MM.1S (cell line): ENCODE measurements around the gene TRAPPC11.
"Not testable (repeated sequence)": the region's sequence is repeated elsewhere in the genome, so short reads cannot be mapped to it uniquely, and the experiment has no call there.

Source experiments
- DNase-seq: peaks from one replicate; pipeline ENCODE4 v3.0.0-alpha.2; 2015
- H2AFZ ChIP-seq: fragments of 300-600 bp; sonication (generic); 2 replicates; pipeline ENCODE4 v1.6.0; 2016; ENCODE audit warnings: antibody characterized with exemption, low read length
- H3F3A ChIP-seq: fragments of 300-600 bp; sonication (generic); 2 replicates; pipeline ENCODE4 v1.6.1; 2016; ENCODE audit warnings: mild to moderate bottlenecking, antibody characterized with exemption, low read length, moderate library complexity, mixed read lengths; ENCODE audit not compliant: insufficient read depth
- H3K27ac ChIP-seq: fragments of 300-600 bp; sonication (generic); 2 replicates; pipeline ENCODE4 v1.5.1; 2016; ENCODE audit warnings: mild to moderate bottlenecking, low read length
- H3K27me3 ChIP-seq: fragments of 300-600 bp; sonication (generic); replicated peaks from 2 replicates; pipeline ENCODE4 v1.6.0; 2016; ENCODE audit warnings: low read length; ENCODE audit not compliant: insufficient read depth
- H3K36me3 ChIP-seq: fragments of 300-600 bp; sonication (generic); replicated peaks from 2 replicates; pipeline ENCODE4 v1.6.1; 2016; ENCODE audit warnings: mild to moderate bottlenecking, low read length, mixed read lengths; ENCODE audit not compliant: insufficient read depth
- H3K4me1 ChIP-seq: fragments of 300-600 bp; sonication (generic); 2 replicates; pipeline ENCODE4 v1.6.1; 2016; ENCODE audit warnings: low read length, mixed read lengths
- H3K4me2 ChIP-seq: fragments of 300-600 bp; sonication (generic); 2 replicates; pipeline ENCODE4 v1.6.0; 2016; ENCODE audit warnings: low read depth, low read length
- H3K4me3 ChIP-seq: fragments of 300-600 bp; sonication (generic); 2 replicates; pipeline ENCODE4 v1.5.1; 2016; ENCODE audit warnings: low read length, mixed read lengths
- H3K79me2 ChIP-seq: fragments of 300-600 bp; sonication (generic); 2 replicates; pipeline ENCODE4 v1.6.1; 2016; ENCODE audit warnings: mixed run types, low read length, mixed read lengths
- H3K9ac ChIP-seq: fragments of 300-600 bp; sonication (generic); 2 replicates; pipeline ENCODE4 v1.6.1; 2016; ENCODE audit warnings: low read length, mixed read lengths
- H3K9me2 ChIP-seq: fragments of 300-600 bp; sonication (generic); replicated peaks from 2 replicates; pipeline ENCODE4 v1.6.1; 2016; ENCODE audit warnings: mild to moderate bottlenecking, low read length, mixed read lengths; ENCODE audit not compliant: insufficient read depth
- H3K9me3 ChIP-seq: fragments of 300-600 bp; sonication (generic); replicated peaks from 2 replicates; pipeline ENCODE4 v1.6.1; 2016; ENCODE audit warnings: mild to moderate bottlenecking, low read length, mixed read lengths; ENCODE audit not compliant: insufficient read depth
- H4K20me1 ChIP-seq: fragments of 300-600 bp; sonication (generic); 2 replicates; pipeline ENCODE4 v1.6.1; 2016; ENCODE audit warnings: mild to moderate bottlenecking, low read length, moderate library complexity, mixed read lengths; ENCODE audit not compliant: insufficient read depth
- EZH2 ChIP-seq: fragments of 300-600 bp; sonication (generic); optimal IDR thresholded peaks from 2 replicates; pipeline ENCODE3; 2017; ENCODE audit warnings: low read depth, mild to moderate bottlenecking, antibody characterized with exemption, low read length, mixed read lengths
- EZH2phosphoT487 ChIP-seq: fragments of 300-600 bp; sonication (generic); IDR thresholded peaks from 2 replicates; pipeline ENCODE4 v1.6.1; 2018; ENCODE audit warnings: antibody characterized with exemption, low read length
- TF ChIP-seq, protein P1 (sequence below): fragments of 300-600 bp; sonication (generic); IDR thresholded peaks from 2 replicates; pipeline ENCODE4 v1.5.1; 2016; ENCODE audit warnings: antibody characterized with exemption, low read length, mixed read lengths

Gene TRAPPC11

DNA sequence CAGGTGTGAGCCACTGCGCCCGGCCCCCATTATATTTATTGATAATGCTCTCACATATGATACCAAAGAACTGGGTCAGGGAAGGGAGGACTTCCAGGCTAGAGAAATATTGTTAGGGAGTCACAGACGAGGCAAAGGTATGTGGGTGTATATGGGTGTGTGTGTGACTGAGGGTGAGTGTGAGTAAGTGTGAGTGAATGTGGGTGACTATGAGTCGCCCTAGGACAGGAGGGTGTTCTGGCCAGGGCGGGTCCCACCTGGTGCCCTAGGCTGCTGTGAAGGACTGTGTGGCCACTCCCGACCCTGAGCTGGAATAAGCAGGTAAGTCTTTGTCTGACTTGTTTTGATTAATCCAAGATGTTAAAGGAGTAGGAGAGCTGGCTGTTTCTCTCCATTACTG is 34.5 kb upstream of the TRAPPC11 start:
- Histone ChIP-seq H3K4me2 (no peak overlapping the region), H3K79me2 (no peaks in the 10 kb centered on the region), H3K36me3 (no peaks in the 10 kb centered on the region), H3K4me3 (no peak overlapping the region), H2AFZ (no peak overlapping the region), H3K27me3 (no peaks in the 10 kb centered on the region), H3K9ac (no peak overlapping the region), H3F3A (no peaks in the 10 kb centered on the region), H3K4me1 (no peaks in the 10 kb centered on the region), H3K27ac (no peak overlapping the region), H3K9me2 (no peaks in the 10 kb centered on the region), H4K20me1 (no peaks in the 10 kb centered on the region), H3K9me3 (no peaks in the 10 kb centered on the region)
- TF ChIP-seq, protein P1, sequence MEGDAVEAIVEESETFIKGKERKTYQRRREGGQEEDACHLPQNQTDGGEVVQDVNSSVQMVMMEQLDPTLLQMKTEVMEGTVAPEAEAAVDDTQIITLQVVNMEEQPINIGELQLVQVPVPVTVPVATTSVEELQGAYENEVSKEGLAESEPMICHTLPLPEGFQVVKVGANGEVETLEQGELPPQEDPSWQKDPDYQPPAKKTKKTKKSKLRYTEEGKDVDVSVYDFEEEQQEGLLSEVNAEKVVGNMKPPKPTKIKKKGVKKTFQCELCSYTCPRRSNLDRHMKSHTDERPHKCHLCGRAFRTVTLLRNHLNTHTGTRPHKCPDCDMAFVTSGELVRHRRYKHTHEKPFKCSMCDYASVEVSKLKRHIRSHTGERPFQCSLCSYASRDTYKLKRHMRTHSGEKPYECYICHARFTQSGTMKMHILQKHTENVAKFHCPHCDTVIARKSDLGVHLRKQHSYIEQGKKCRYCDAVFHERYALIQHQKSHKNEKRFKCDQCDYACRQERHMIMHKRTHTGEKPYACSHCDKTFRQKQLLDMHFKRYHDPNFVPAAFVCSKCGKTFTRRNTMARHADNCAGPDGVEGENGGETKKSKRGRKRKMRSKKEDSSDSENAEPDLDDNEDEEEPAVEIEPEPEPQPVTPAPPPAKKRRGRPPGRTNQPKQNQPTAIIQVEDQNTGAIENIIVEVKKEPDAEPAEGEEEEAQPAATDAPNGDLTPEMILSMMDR: no peak
- no peak for TF ChIP-seq EZH2phosphoT487
- TF ChIP-seq EZH2: no peak
- DNase-seq: no peak

DNA sequence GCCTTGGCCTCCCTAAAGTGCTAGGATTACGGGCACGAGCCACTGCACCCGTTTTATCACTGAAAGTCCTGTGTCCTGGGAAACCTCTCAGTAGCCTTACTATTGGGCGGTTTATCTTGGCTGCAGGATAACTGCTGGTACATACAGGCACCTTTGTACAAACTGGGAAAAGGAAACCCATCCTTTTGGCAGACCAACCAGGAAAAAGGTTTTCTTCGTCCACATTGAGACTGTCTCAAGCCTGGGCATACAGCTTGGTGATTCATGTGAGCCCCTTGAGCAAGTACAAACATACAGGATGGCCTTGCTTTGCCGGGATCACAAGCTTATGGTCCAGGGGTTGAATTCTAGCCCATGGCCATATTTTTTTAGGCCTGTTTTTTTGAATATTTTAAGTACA is 32.9 kb upstream of the TRAPPC11 start:
- H2AFZ ChIP-seq: no peak overlapping the region
- no peaks in the 10 kb centered on the region for H3F3A ChIP-seq
- H3K9ac ChIP-seq: no peak overlapping the region
- H3K79me2 ChIP-seq: no peaks in the 10 kb centered on the region
- H3K36me3 ChIP-seq: no peaks in the 10 kb centered on the region
- TF ChIP-seq, protein P1: no peak
- TF ChIP-seq EZH2: no peak
- TF ChIP-seq EZH2phosphoT487: no peak
- H3K27ac ChIP-seq: no peak overlapping the region
- H3K4me2 ChIP-seq: no peak overlapping the region
- no peaks in the 10 kb centered on the region for H3K27me3 ChIP-seq
- DNase-seq: no peak
- H3K4me3 ChIP-seq: no peak overlapping the region
- no peaks in the 10 kb centered on the region for H4K20me1 ChIP-seq
- H3K9me3 ChIP-seq: no peaks in the 10 kb centered on the region
- no peaks in the 10 kb centered on the region for H3K4me1 ChIP-seq
- H3K9me2 ChIP-seq: no peaks in the 10 kb centered on the region

DNA sequence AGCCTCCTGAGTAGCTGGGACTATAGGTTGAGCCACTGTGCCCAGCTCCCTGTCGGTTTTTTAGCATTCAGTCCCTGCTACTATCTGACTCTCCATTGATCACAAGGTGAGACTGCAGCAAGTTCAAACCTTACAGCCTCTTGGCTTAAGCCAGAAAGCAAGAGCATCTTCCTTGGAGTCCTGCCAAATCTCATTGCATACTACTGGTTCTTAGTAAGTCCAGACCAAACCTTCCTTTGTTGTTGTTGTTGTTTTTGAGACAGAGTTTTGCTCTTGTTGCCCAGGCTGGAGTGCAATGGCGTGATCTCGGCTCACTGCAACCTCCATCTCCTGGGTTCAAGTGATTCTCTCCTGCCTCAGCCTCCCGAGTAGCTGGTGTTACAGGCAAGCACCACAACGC is 31.8 kb upstream of the TRAPPC11 start:
- not testable (repeated sequence) for H3K4me3 ChIP-seq, H3K36me3 ChIP-seq, H3K79me2 ChIP-seq, H3K27me3 ChIP-seq, H3K9me3 ChIP-seq, H3K9me2 ChIP-seq, H3F3A ChIP-seq, H3K4me2 ChIP-seq, H2AFZ ChIP-seq, H3K27ac ChIP-seq, H3K4me1 ChIP-seq, DNase-seq, H3K9ac ChIP-seq, H4K20me1 ChIP-seq

DNA sequence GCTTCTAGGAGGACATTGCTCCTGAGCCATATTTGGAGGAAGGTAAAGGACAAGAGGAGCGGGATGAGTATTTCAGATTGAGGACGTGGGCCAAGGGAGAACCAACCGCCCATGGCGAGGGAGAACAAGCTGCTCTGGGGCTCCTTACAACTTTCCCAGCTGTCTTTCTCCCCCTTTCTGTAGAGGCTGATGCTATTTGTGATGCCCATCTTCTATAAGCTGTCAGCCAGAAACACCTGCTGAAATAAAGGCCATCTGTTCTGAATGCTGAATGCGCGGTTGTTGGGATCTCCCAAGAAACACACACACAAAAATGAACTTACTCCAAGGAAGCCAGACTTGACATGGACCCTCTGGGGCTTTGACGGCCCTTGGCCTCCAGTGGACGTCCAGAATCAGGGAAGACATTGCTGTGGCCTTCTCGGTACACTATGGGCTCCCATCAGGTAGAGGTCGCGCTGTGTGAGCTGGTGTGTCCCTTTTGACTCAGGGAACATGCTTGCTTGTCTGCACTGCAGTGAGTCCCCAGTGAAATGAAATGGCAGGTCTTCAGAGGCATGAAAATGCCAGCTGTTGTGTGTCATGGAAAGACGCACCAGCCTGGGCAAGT is 31.0 kb upstream of the TRAPPC11 start:
- Histone ChIP-seq H3K27me3 (no peaks in the 10 kb centered on the region), H3F3A (no peaks in the 10 kb centered on the region), H3K9me2 (no peaks in the 10 kb centered on the region), H4K20me1 (no peaks in the 10 kb centered on the region), H3K9ac (no peak overlapping the region), H3K9me3 (no peaks in the 10 kb centered on the region), H3K27ac (no peak overlapping the region), H3K36me3 (no peaks in the 10 kb centered on the region), H3K4me3 (no peak overlapping the region), H2AFZ (no peak overlapping the region), H3K79me2 (no peaks in the 10 kb centered on the region), H3K4me2 (no peak overlapping the region), H3K4me1 (no peaks in the 10 kb centered on the region)
- DNase-seq: no peak
- TF ChIP-seq, protein P1: no peak
- no peak for TF ChIP-seq EZH2phosphoT487
- TF ChIP-seq EZH2: no peak
